ENCODE data around the gene BRD1.

DNA sequence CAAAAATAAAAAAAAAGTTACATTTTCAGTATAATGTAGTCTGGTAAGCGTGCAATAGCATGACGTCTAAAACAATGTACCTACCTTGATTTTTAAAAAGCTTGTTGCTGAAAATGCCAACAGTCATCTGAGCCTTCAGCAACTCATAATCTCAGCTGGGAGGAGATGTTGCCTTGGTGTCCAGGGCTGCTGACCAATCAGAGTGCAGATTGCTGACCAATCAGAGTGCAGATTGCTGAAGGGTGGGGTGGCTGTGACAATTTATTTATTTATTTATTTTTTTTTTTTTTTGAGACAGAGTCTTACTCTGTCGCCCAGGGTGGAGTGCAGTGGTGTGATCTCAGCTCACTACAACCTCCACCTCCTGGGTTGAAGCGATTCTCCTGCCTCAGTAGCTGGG, 43.8 kb upstream of the BRD1 start:
- TF ChIP-seq CTCF (conservative IDR thresholded peaks at IDR 0.05; ENCODE audit: low read depth, low read length): no peak
- TF ChIP-seq EZH2 (IDR thresholded peaks at IDR 0.05; ENCODE audit: borderline replicate concordance, low read depth, low read length, poor library complexity, severe bottlenecking): no peak

All from A673 (cell line).